ENCODE measurements around the gene PRRT1B. TPM values are rescaled to one million over a fixed set of nuclear protein-coding genes. Genes with fewer than 3 reads are reported as not detected.

PRRT1B gene
- total and polyA plus RNA-seq, 9 of the 15 experiments (the other 6 are each of a cell fraction or from before 2014, with no cell fraction given), result not detected

DNA sequence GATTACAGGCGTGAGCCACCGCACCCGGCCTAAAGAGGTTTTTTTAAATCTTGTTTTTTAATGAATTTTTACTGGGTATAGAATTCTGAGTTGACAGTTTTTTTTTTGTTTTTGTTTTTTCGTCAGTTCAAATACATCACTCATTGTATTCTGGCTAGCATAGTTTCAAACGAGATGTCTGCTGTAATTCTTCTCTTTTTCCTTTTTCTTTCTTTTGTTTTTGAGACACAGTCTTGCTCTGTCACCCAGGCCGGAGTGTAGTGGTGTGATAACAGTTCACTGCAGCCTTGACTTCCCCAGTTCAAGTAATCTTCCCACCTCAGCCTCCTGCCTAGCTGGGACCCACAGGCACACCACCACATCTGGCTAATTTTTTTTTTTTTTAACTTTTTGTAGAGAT lies 2.2 kb upstream of the PRRT1B start (continued):
- TF ChIP-seq TRIM28 (IDR thresholded peaks at IDR 0.05), result peak; percentile 99

DNA sequence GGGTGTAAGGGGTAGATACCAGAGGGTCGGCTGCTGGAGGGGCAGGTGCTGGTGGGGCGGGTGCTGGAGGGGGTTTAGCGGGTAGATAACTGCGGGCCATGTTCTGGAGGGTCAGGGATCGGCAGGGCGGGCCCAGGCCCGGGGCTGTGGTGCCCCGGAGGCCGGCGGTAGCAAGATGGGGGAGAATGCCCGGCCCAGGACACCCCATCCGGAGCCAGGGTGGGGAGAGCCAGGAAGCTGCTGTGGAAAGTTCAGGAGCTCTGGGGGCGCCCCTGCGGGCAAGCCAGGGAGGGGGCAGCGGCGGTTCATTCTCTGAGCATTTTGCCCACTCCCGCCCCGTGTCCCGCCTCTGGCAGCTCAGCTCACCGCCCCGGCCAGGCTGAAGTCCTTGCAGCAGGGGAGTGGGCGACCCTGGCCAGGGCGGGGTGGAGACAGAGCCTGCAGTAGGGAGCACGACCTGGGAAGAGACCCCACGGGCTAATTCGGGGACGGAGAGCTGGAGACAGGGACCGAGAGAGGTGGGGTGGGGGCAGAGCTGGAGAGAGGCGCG lies 538 bp downstream of the PRRT1B start:
- ChIA-PET POLR2A (no interaction called here), CTCF (ENCODE audit: low intra/inter-chr PET ratio) (interaction anchor here (0.6 kb wide), 1 partner anchor 69 kb away, joined by 4 read pairs; no protein-coding TSS in a partner anchor)
- no peak overlapping the region for H3K4me3 ChIP-seq

More for the DNA sequence above, 538 bp downstream of the PRRT1B start:
- no peak for FAIRE-seq
- peaks cover 0 to 14% of the 10 kb centered on the region in 2 experiments; a peak in 1 of 5 replicates for H3K4me1 ChIP-seq (replicated peaks in 1 of 2; ENCODE audit: control insufficient read depth in 2 of 2, insufficient read depth in 2 of 2, low read length in 2 of 2)
- in situ Hi-C loops (cut with MboI), result no loop called here
- H3K9ac ChIP-seq (ENCODE audit: insufficient read depth in 1 of 2, low read depth in 2 of 2, low read length in 2 of 2), result no peak overlapping the region
- no peak for ATAC-seq
- 14% methylated on average over 21 of the region's 30 CpGs for WGBS (ENCODE audit: insufficient coverage, low coverage, missing lambda C conversion rate)
- peaks cover 14 to 33% of the 10 kb centered on the region in 2 experiments; a peak in 4 of 5 replicates for H3K27me3 ChIP-seq (ENCODE audit: control insufficient read depth in 2 of 2, insufficient read depth in 2 of 2, low read length in 2 of 2)
- H3K4me2 ChIP-seq (ENCODE audit: insufficient read depth, low read length), result no peak overlapping the region
- no peaks in the 10 kb centered on the region for H3K79me2 ChIP-seq (ENCODE audit: control insufficient read depth, insufficient read depth, low read length)
- H2AFZ ChIP-seq (ENCODE audit: low read depth, low read length), result no peak overlapping the region
- BruUV-seq (replicated peaks), result no TSS peak
- no peak for DNase-seq (ENCODE audit: extremely low read depth in 1 of 4, low spot score in 3 of 4)
- H3K9me3 ChIP-seq (replicated peaks; ENCODE audit: control insufficient read depth, insufficient read depth, low read depth, low read length), result peaks cover 7% of the 10 kb centered on the region
- no peaks in the 10 kb centered on the region for H3K36me3 ChIP-seq (ENCODE audit: control insufficient read depth, insufficient read depth, low read length)
- TF ChIP-seq, protein P1, sequence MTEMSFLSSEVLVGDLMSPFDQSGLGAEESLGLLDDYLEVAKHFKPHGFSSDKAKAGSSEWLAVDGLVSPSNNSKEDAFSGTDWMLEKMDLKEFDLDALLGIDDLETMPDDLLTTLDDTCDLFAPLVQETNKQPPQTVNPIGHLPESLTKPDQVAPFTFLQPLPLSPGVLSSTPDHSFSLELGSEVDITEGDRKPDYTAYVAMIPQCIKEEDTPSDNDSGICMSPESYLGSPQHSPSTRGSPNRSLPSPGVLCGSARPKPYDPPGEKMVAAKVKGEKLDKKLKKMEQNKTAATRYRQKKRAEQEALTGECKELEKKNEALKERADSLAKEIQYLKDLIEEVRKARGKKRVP (CRISPR knock-in tag; IDR thresholded peaks at IDR 0.05), result no peak
- TF ChIP-seq CCAR2 (IDR thresholded peaks at IDR 0.05; ENCODE audit: low read depth, low read length) (no peak), ZNF311 (CRISPR knock-in tag; IDR thresholded peaks at IDR 0.05) (no peak), NUFIP1 (IDR thresholded peaks at IDR 0.05; ENCODE audit: partially characterized antibody) (no peak), NEUROD1 (IDR thresholded peaks at IDR 0.05; ENCODE audit: borderline replicate concordance, low read depth, low read length, partially characterized antibody) (no peak), SRSF1 (IDR thresholded peaks at IDR 0.05; ENCODE audit: low read depth, low read length) (no peak), NBN (IDR thresholded peaks at IDR 0.05; ENCODE audit: low read depth) (no peak), KAT8 (IDR thresholded peaks at IDR 0.05; ENCODE audit: low read depth) (no peak), ETV5 (CRISPR knock-in tag; IDR thresholded peaks at IDR 0.05; ENCODE audit: low read depth) (no peak), MEIS2 (IDR thresholded peaks at IDR 0.05; ENCODE audit: partially characterized antibody) (no peak), RBM39 (optimal IDR thresholded peaks at IDR 0.05; ENCODE audit: low read depth, low read length) (no peak)
- TF ChIP-seq, protein P2, sequence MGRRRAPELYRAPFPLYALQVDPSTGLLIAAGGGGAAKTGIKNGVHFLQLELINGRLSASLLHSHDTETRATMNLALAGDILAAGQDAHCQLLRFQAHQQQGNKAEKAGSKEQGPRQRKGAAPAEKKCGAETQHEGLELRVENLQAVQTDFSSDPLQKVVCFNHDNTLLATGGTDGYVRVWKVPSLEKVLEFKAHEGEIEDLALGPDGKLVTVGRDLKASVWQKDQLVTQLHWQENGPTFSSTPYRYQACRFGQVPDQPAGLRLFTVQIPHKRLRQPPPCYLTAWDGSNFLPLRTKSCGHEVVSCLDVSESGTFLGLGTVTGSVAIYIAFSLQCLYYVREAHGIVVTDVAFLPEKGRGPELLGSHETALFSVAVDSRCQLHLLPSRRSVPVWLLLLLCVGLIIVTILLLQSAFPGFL (CRISPR knock-in tag; IDR thresholded peaks at IDR 0.05), result no peak
- TF ChIP-seq, protein P3, sequence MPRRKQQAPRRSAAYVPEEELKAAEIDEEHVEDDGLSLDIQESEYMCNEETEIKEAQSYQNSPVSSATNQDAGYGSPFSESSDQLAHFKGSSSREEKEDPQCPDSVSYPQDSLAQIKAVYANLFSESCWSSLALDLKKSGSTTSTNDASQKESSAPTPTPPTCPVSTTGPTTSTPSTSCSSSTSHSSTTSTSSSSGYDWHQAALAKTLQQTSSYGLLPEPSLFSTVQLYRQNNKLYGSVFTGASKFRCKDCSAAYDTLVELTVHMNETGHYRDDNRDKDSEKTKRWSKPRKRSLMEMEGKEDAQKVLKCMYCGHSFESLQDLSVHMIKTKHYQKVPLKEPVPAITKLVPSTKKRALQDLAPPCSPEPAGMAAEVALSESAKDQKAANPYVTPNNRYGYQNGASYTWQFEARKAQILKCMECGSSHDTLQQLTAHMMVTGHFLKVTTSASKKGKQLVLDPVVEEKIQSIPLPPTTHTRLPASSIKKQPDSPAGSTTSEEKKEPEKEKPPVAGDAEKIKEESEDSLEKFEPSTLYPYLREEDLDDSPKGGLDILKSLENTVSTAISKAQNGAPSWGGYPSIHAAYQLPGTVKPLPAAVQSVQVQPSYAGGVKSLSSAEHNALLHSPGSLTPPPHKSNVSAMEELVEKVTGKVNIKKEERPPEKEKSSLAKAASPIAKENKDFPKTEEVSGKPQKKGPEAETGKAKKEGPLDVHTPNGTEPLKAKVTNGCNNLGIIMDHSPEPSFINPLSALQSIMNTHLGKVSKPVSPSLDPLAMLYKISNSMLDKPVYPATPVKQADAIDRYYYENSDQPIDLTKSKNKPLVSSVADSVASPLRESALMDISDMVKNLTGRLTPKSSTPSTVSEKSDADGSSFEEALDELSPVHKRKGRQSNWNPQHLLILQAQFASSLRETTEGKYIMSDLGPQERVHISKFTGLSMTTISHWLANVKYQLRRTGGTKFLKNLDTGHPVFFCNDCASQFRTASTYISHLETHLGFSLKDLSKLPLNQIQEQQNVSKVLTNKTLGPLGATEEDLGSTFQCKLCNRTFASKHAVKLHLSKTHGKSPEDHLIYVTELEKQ (CRISPR knock-in tag; IDR thresholded peaks at IDR 0.05), result no peak
- TF ChIP-seq, protein P4, sequence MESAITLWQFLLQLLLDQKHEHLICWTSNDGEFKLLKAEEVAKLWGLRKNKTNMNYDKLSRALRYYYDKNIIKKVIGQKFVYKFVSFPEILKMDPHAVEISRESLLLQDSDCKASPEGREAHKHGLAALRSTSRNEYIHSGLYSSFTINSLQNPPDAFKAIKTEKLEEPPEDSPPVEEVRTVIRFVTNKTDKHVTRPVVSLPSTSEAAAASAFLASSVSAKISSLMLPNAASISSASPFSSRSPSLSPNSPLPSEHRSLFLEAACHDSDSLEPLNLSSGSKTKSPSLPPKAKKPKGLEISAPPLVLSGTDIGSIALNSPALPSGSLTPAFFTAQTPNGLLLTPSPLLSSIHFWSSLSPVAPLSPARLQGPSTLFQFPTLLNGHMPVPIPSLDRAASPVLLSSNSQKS (CRISPR knock-in tag; IDR thresholded peaks at IDR 0.05), result no peak
- no peak overlapping the region for H3K27ac ChIP-seq (ENCODE audit: extremely low read depth, low read depth, low read length)
- no peaks in the 10 kb centered on the region for H4K20me1 ChIP-seq (replicated peaks; ENCODE audit: control insufficient read depth, insufficient read depth, low read length)
- H3K9me1 ChIP-seq (ENCODE audit: control insufficient read depth, insufficient read depth, low read length), result no peaks in the 10 kb centered on the region
- intact Hi-C loops (cut with micrococcal nuclease), result no loop called here
